Spinal cord (tissue), 10 donors: ENCODE measurements around the gene DLK1. TPM values are rescaled to one million over a fixed set of nuclear protein-coding genes. Genes with fewer than 3 reads are reported as not detected.

ENCODE experiments used
- DNase-seq, 6 donors: peaks; one replicate each; pipeline versions ENCODE4 v3.0.0 to v3.0.0-alpha.2; 2013 to 2015; ENCODE audit warnings: low spot score in 6 of 6, low read depth in 4 of 6
- H3K27ac ChIP-seq: one replicate; pipeline ENCODE4 v1.5.1; 2013; ENCODE audit warnings: low read depth, low read length, control low read depth
- H3K27me3 ChIP-seq: one replicate; pipeline ENCODE4 v1.6.1; 2013; ENCODE audit warnings: low read length; ENCODE audit not compliant: control insufficient read depth, insufficient read depth
- H3K36me3 ChIP-seq: one replicate; pipeline ENCODE4 v1.6.1; 2013; ENCODE audit warnings: low read length; ENCODE audit not compliant: control insufficient read depth, insufficient read depth
- H3K4me1 ChIP-seq: one replicate; pipeline ENCODE4 v1.6.1; 2013; ENCODE audit warnings: low read length; ENCODE audit not compliant: control insufficient read depth, insufficient read depth
- H3K4me3 ChIP-seq: one replicate; pipeline ENCODE4 v1.5.1; 2013; ENCODE audit warnings: low read depth, low read length, control low read depth
- H3K9me3 ChIP-seq: one replicate; pipeline ENCODE4 v1.6.1; 2013; ENCODE audit warnings: low read length; ENCODE audit not compliant: control insufficient read depth, insufficient read depth
- WGBS: methylation state at CpG from one replicate; pipeline ENCODE4 v1.1.5; 2013; ENCODE audit warnings: missing lambda C conversion rate; ENCODE audit not compliant: insufficient coverage; 5-methylcytosine and 5-hydroxymethylcytosine counted together
- polyA plus RNA-seq, 2 donors: library from polyadenylated mRNA; unstranded; fragments of 120-200 nt; gene quantifications; one replicate each; pipeline ENCODE4 v1.2.1, GENCODE V29; 2013; ENCODE audit not compliant: insufficient read length in 2 of 2
- total RNA-seq, 2 donors: library from RNA; depleted of rRNA in 1 of 2; stranded (reverse); fragments of 120-200 nt in 1 of 2; fragments of >200 nt in 1 of 2; gene quantifications; one replicate each; pipeline versions ENCODE4 v1.2.3 to v1.2.4, GENCODE V29; 2013 to 2014
- donor health status: healthy.

Gene DLK1
- total and polyA plus RNA-seq, 4 donors: 4.9 to 15.7 (median 6.9) TPM

- Histone ChIP-seq H3K27me3 (peaks cover 48% of the 10 kb centered on the region), H3K4me3 (no peak overlapping the region), H3K27ac (no peak overlapping the region), H3K4me1 (peaks cover 29% of the 10 kb centered on the region), H3K36me3 (no peaks in the 10 kb centered on the region), H3K9me3 (no peaks in the 10 kb centered on the region)
- WGBS: 81% methylated on average over 3 of the region's 5 CpGs
- DNase-seq: no peak
Observed at GRCh38 chr14:100722367-100722766, 4.3 kb upstream of the DLK1 start.

- H3K4me3 ChIP-seq: no peak overlapping the region
- peaks cover 28% of the 10 kb centered on the region for H3K4me1 ChIP-seq
- H3K9me3 ChIP-seq: no peaks in the 10 kb centered on the region
- 22% methylated on average over 12 of the region's 21 CpGs for WGBS
- H3K27ac ChIP-seq: no peak overlapping the region
- DNase-seq: no peak
- H3K27me3 ChIP-seq: peaks cover 57% of the 10 kb centered on the region
- no peaks in the 10 kb centered on the region for H3K36me3 ChIP-seq
Observed at GRCh38 chr14:100723135-100723829, 3.4 kb upstream of the DLK1 start.

GRCh38 chr14:100723830-100724437 is 2.8 kb upstream of the DLK1 start:
- no peaks in the 10 kb centered on the region for H3K9me3 ChIP-seq
- DNase-seq: peak in 2 of 6 donors; percentile 41 to 65
- H3K27ac ChIP-seq: no peak overlapping the region
- H3K36me3 ChIP-seq: no peaks in the 10 kb centered on the region
- H3K4me1 ChIP-seq: peaks cover 28% of the 10 kb centered on the region
- no peak overlapping the region for H3K4me3 ChIP-seq
- WGBS: 58% methylated on average over 11 of the region's 14 CpGs
- peaks cover 61% of the 10 kb centered on the region for H3K27me3 ChIP-seq

GRCh38 chr14:100724536-100724935 is 2.2 kb upstream of the DLK1 start:
- 86% methylated on average over 2 of the region's 4 CpGs for WGBS
- no peaks in the 10 kb centered on the region for H3K36me3 ChIP-seq
- peaks cover 31% of the 10 kb centered on the region for H3K4me1 ChIP-seq
- no peak for DNase-seq
- H3K9me3 ChIP-seq: no peaks in the 10 kb centered on the region
- peaks cover 67% of the 10 kb centered on the region for H3K27me3 ChIP-seq
- no peak overlapping the region for H3K27ac ChIP-seq
- no peak overlapping the region for H3K4me3 ChIP-seq

GRCh38 chr14:100725587-100726387 is 905 bp upstream of the DLK1 start:
- H3K4me1 ChIP-seq: peaks cover 38% of the 10 kb centered on the region
- no peak overlapping the region for H3K4me3 ChIP-seq
- no peaks in the 10 kb centered on the region for H3K36me3 ChIP-seq
- WGBS: 76% methylated on average over 31 of the region's 33 CpGs
- peaks cover 77% of the 10 kb centered on the region for H3K27me3 ChIP-seq
- H3K27ac ChIP-seq: no peak overlapping the region
- H3K9me3 ChIP-seq: no peaks in the 10 kb centered on the region
- no peak for DNase-seq

- 3% methylated on average over 40 of the region's 47 CpGs for WGBS
- Histone ChIP-seq H3K36me3 (no peaks in the 10 kb centered on the region), H3K4me1 (peaks cover 48% of the 10 kb centered on the region), H3K27me3 (peaks cover 80% of the 10 kb centered on the region), H3K9me3 (no peaks in the 10 kb centered on the region), H3K4me3 (no peak overlapping the region), H3K27ac (no peak overlapping the region)
- DNase-seq: no peak
Observed at GRCh38 chr14:100727086-100727872, 587 bp downstream of the DLK1 start.

GRCh38 chr14:100727873-100728240 is 1.2 kb downstream of the DLK1 start:
- DNase-seq: no peak
- H3K27me3 ChIP-seq: peaks cover 76% of the 10 kb centered on the region
- 35% methylated on average over 6 of the region's 12 CpGs for WGBS
- no peak overlapping the region for H3K27ac ChIP-seq
- no peaks in the 10 kb centered on the region for H3K36me3 ChIP-seq
- no peak overlapping the region for H3K4me3 ChIP-seq
- peaks cover 49% of the 10 kb centered on the region for H3K4me1 ChIP-seq
- no peaks in the 10 kb centered on the region for H3K9me3 ChIP-seq

- DNase-seq: no peak
- no peaks in the 10 kb centered on the region for H3K9me3 ChIP-seq
- no peaks in the 10 kb centered on the region for H3K36me3 ChIP-seq
- 78% methylated on average over 12 of the region's 13 CpGs for WGBS
- peaks cover 65% of the 10 kb centered on the region for H3K27me3 ChIP-seq
- peaks cover 46% of the 10 kb centered on the region for H3K4me1 ChIP-seq
- no peak overlapping the region for H3K27ac ChIP-seq
- H3K4me3 ChIP-seq: no peak overlapping the region
Observed at GRCh38 chr14:100728962-100729361, 2.3 kb downstream of the DLK1 start.

- no peak for DNase-seq
- H3K4me3 ChIP-seq: no peak overlapping the region
- WGBS: 78% methylated on average over 6 of the region's 7 CpGs
- H3K27me3 ChIP-seq: peaks cover 58% of the 10 kb centered on the region
- H3K9me3 ChIP-seq: no peaks in the 10 kb centered on the region
- H3K27ac ChIP-seq: no peak overlapping the region
- peaks cover 46% of the 10 kb centered on the region for H3K4me1 ChIP-seq
- no peaks in the 10 kb centered on the region for H3K36me3 ChIP-seq
Observed at GRCh38 chr14:100729982-100730381, 3.3 kb downstream of the DLK1 start.
